HG03520 (cell line): ENCODE data around the gene GADD45B.
A peak's percentile ranks its signal among the peaks of the same experiment; 100 is the strongest.

ENCODE experiments used
- ATAC-seq: cut with Tn5 transposase; IDR thresholded peaks from one replicate; pipeline ENCODE4 v1.9.1; 2021; ENCODE audit warnings: mild to moderate bottlenecking, moderate library complexity; ENCODE audit not compliant: unreplicated experiment

Gene GADD45B

GRCh38 chr19:2475702-2476450 is at the start of gene GADD45B:
TSS of gene GADD45B (plus strand) at chr19:2476127. CDS start at chr19:2476359, 232 bp downstream.
- peak; percentile 47 for ATAC-seq

- ATAC-seq: peak; percentile 8
Measured at GRCh38 chr19:2426611-2427428, 49.1 kb upstream of the GADD45B start.

GRCh38 chr19:2427429-2428320 is 48.3 kb upstream of the GADD45B start, which contains the start of gene TIMM13:
TSS of gene TIMM13 (minus strand) at chr19:2427586. CDS start at chr19:2427533, 53 bp downstream.
- peak; percentile 71 for ATAC-seq

- ATAC-seq: no peak
Measured at GRCh38 chr19:2428321-2428690, 47.6 kb upstream of the GADD45B start.

GRCh38 chr19:2428756-2429711 is 46.9 kb upstream of the GADD45B start:
- ATAC-seq: no peak

GRCh38 chr19:2429917-2430535 is 45.9 kb upstream of the GADD45B start:
- ATAC-seq: no peak

- ATAC-seq: no peak
Measured at GRCh38 chr19:2431318-2432055, 44.4 kb upstream of the GADD45B start.

- ATAC-seq: no peak
Measured at GRCh38 chr19:2432131-2432848, 43.6 kb upstream of the GADD45B start.

GRCh38 chr19:2433854-2434253 is 42.1 kb upstream of the GADD45B start:
- no peak for ATAC-seq

GRCh38 chr19:2434267-2434666 is 41.7 kb upstream of the GADD45B start:
- ATAC-seq: no peak

- no peak for ATAC-seq
Measured at GRCh38 chr19:2434721-2435265, 41.1 kb upstream of the GADD45B start.

- no peak for ATAC-seq
Measured at GRCh38 chr19:2436384-2436783, 39.5 kb upstream of the GADD45B start.

- ATAC-seq: no peak
Measured at GRCh38 chr19:2436926-2437325, 39.0 kb upstream of the GADD45B start.

- no peak for ATAC-seq
Measured at GRCh38 chr19:2438178-2438577, 37.7 kb upstream of the GADD45B start.

GRCh38 chr19:2440515-2440914 is 35.4 kb upstream of the GADD45B start:
- no peak for ATAC-seq

- ATAC-seq: no peak
Measured at GRCh38 chr19:2441096-2441752, 34.7 kb upstream of the GADD45B start.

- ATAC-seq: no peak
Measured at GRCh38 chr19:2443116-2443784, 32.7 kb upstream of the GADD45B start.
